Astrocyte of the cerebellum (primary cell): Measurements from ENCODE around the gene LRCH1.

ENCODE experiments used
- DNase-seq: peaks from one replicate; pipeline ENCODE4 v3.0.0-alpha.2; 2011; ENCODE audit warnings: low read depth
- H3K4me3 ChIP-seq: 2 replicates; pipeline ENCODE4 v1.5.1; 2011; ENCODE audit warnings: mild to moderate bottlenecking, low read depth, low read length, moderate library complexity
- CTCF ChIP-seq: IDR thresholded peaks from 2 replicates; pipeline ENCODE4 v1.5.1; 2012; ENCODE audit warnings: low read length, low read depth, moderate library complexity, mild to moderate bottlenecking; ENCODE audit errors: missing control alignments
- in situ Hi-C: cut with HindIII; loops from 2 replicates; pipeline ENCODE4 v1.10.0; 2017; ENCODE audit warnings: low sequenced_read_pairs

LRCH1 gene

GRCh38 chr13:46582190-46582589, 29.2 kb downstream of the LRCH1 start:
- TF ChIP-seq CTCF = no peak
- in situ Hi-C loops = no loop called here
- no peak for DNase-seq
- H3K4me3 ChIP-seq = no peak overlapping the region

DNA sequence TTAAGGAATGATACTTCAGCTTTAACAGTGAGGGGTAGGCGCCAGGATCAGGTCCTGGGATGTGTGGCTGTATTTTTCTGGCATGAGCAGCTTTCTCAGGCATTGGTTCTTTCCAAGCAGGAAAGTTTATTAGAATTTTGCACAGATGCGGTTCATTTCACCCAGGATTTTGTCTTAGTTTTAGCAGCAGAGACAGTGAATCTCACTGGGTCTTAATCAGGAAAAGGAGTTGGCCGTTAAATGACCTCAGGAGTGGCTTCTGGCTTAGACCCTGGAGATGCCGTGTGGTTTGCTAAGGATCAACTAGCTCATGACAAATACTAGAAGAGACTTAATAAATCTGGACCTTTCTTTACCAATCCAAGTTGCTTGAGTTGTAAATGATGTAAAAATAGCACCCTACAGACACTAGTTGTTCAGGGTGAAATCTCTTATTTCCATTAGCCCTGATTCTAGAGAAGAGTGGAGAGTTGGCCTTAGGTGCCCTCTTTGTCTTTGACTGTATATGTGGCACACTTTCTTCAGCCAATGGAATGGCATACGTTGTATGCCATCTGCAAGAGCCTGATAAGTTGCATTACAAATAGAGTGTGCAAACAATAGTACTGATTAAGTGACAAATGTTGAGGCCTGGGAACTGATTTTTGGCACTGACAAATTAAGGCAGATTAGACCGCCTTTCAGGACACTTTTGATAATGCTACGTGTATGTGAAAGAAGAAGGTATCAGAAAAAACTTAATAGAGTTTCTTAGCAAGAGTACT, 34.0 kb downstream of the LRCH1 start:
- in situ Hi-C loops = no loop called here
- no peak for DNase-seq
- H3K4me3 ChIP-seq = no peak overlapping the region
- TF ChIP-seq CTCF = no peak

DNA sequence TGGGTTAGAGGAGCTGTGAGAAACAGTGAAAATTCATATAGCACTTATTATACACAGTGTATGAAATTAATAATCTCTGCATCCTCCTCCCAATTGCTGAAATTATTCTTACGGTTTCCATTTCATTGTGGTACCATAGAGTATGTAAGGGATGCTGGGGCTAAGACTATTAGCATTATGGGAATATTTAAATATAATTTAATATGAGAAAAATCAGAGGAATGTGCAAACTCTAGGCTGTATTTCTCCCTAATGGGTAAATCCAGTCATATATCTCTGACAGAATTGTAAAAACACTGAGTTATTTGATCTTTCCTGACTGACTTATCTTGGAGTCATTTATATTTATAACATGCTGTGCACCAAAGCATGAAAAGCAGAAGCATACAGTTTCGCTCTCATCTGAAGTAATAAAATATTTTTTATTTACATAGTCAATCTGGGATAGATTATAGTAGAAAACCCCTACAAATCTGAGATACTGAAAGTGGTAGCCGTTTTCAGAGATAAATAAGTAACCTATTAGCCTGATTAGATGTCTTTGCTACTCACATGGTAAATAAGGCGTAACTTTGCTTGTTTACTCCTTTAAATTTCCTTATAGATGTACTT, 34.9 kb downstream of the LRCH1 start:
- H3K4me3 ChIP-seq = no peak overlapping the region
- in situ Hi-C loops = no loop called here
- TF ChIP-seq CTCF = no peak
- DNase-seq = no peak

- in situ Hi-C loops = no loop called here
- TF ChIP-seq CTCF = no peak
- no peak for DNase-seq
- no peak overlapping the region for H3K4me3 ChIP-seq
Observed at GRCh38 chr13:46592385-46592784, 39.4 kb downstream of the LRCH1 start.

DNA sequence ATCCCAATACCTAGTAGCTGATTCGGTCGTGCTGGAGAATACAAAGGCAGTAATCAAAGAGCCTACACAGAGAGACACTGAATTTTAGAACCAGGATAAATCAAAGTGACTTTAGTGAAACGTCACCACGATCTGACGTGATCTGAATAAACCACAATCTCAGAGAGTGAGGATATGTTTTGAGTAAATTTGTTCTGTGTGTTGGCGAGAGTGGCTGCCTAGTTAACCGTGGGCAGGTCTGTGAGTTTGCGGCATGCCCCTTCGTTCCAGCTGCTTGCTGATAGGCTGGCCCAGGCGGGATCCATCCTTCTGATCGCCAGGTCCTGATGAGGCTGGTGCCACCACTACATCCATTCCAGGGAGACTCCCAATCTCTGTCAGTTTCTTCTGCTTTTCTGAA, 40.4 kb downstream of the LRCH1 start:
- DNase-seq = no peak
- no peak overlapping the region for H3K4me3 ChIP-seq
- in situ Hi-C loops = no loop called here
- no peak for TF ChIP-seq CTCF

GRCh38 chr13:46594374-46595078, 41.6 kb downstream of the LRCH1 start:
- in situ Hi-C loops = no loop called here
- H3K4me3 ChIP-seq = no peak overlapping the region
- DNase-seq = no peak
- no peak for TF ChIP-seq CTCF
